ENCODE data around the gene FAM200B. TPM values are rescaled to one million over a fixed set of nuclear protein-coding genes. Genes with fewer than 3 reads are reported as not detected.

Gene FAM200B
- total RNA-seq, 4 donors from 2014 or later, result 54.1 to 97.4 (median 72.7) TPM

- 100% methylated on average over 2 of the region's 2 CpGs; no CpG with 5 or more reads in 1 of the 2 donors for WGBS, 2 donors (ENCODE audit: low coverage in 1 of 2)
- no peak overlapping the region for H3K27ac ChIP-seq
- no peak overlapping the region for H3K4me3 ChIP-seq
- H3K27me3 ChIP-seq, result no peaks in the 10 kb centered on the region
- TF ChIP-seq POLR2AphosphoS5 (IDR thresholded peaks at IDR 0.05) (no peak), POLR2A (IDR thresholded peaks at IDR 0.05) (no peak), EP300 (IDR thresholded peaks at IDR 0.05) (no peak)
- no peak for ATAC-seq
- peaks cover 3 to 10% (median 4%) of the 10 kb centered on the region in 3 donors for H3K4me1 ChIP-seq
- no peaks in the 10 kb centered on the region for H3K9me3 ChIP-seq
- H3K36me3 ChIP-seq, result no peaks in the 10 kb centered on the region
These were observed 4.1 kb upstream of the FAM200B start for GRCh38 chr4:15677507-15677988.

GRCh38 chr4:15681067-15681371 is 608 bp upstream of the FAM200B start:
- TF ChIP-seq POLR2A (IDR thresholded peaks at IDR 0.05) (no peak), POLR2AphosphoS5 (IDR thresholded peaks at IDR 0.05) (no peak), EP300 (IDR thresholded peaks at IDR 0.05) (no peak), CTCF (IDR thresholded peaks at IDR 0.05) (no peak)
- ATAC-seq, result no peak
- H3K4me3 ChIP-seq, result peak overlapping the region; percentile 79 to 99
- no peaks in the 10 kb centered on the region for H3K9me3 ChIP-seq
- peaks cover 0 to 11% of the 10 kb centered on the region in 2 donors for H3K36me3 ChIP-seq
- peaks cover 4 to 33% (median 7%) of the 10 kb centered on the region in 3 donors for H3K4me1 ChIP-seq
- 1 to 4% methylated on average over 3 to 14 of the region's 14 CpGs for WGBS, 2 donors (ENCODE audit: low coverage in 1 of 2)
- H3K27me3 ChIP-seq, result no peaks in the 10 kb centered on the region
- H3K27ac ChIP-seq, result peak overlapping the region in 3 of 4 donors; percentile 93 to 96 (median 94)

DNA sequence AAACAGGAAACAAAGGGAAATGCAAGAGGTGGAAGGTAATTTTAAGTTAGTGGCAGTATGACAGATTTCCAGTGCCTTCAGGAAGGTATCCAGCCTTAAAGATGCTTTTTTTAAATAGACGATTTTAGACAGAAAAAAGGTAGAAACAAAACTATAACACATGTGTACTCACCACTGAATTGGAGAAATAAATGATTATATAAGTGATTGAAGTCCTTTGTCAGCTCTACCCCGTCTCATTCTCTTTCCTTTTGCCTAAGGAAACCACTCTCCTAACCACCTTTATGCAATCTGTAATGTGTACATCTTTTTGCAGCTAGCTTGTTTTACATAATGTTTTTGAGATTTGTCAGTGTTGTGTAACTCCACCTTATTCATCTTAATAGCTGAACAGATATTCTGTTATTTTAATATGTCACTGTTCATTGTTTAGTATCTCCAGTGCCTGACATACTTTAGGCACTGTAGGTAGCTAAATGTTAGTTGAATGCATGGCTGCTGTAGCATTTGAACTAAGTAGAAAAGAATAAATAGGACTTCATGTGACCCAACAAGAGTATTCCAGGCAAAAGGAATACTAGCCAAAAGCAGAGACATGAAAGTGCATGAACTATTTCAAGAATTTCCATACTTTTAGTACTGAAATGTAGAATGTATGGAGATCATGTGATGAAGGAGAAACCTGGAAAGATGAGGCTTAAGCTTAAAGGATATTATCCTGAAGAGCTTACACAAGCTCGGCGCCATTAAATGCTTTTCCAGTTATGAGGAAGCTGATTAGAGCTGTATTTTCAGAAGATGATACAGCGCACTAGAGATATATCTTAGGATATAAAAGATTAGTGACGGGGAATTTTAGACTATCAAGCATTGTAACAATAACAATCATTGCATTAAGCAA is 865 bp downstream of the FAM200B start:
- no peaks in the 10 kb centered on the region for H3K9me3 ChIP-seq
- H3K36me3 ChIP-seq, result peaks cover 0 to 25% of the 10 kb centered on the region in 2 donors
- peak overlapping the region; percentile 79 to 99 for H3K4me3 ChIP-seq
- H3K27ac ChIP-seq, result peak overlapping the region; percentile 93 to 99 (median 95)
- 31 to 36% methylated on average over 6 of the region's 6 CpGs for WGBS, 2 donors (ENCODE audit: low coverage in 1 of 2)
- TF ChIP-seq POLR2AphosphoS5 (IDR thresholded peaks at IDR 0.05), result no peak
- TF ChIP-seq POLR2A (IDR thresholded peaks at IDR 0.05), result no peak
- TF ChIP-seq EP300 (IDR thresholded peaks at IDR 0.05), result no peak
- TF ChIP-seq CTCF (IDR thresholded peaks at IDR 0.05), result no peak
- H3K27me3 ChIP-seq, result no peaks in the 10 kb centered on the region
- ATAC-seq, result no peak
- H3K4me1 ChIP-seq, result peaks cover 4 to 33% (median 7%) of the 10 kb centered on the region in 3 donors

DNA sequence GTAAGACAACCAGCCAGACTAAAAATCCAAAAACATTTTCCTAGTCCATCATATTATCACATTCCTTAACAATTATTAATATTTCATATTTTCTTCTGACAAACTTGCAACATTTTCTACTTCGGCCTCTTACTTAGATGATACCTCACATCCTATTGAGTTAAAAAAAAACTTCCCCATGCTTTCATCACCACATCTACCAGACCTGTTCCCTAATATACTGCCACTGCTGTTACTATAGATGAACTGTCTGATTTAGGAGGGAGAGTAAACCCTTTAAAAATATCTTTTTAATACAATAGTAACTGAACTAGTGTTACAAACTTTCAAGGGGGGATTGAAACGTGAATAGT is 1.5 kb downstream of the FAM200B start:
- no peak for ATAC-seq
- 59 to 83% methylated on average over 2 of the region's 2 CpGs for WGBS, 2 donors (ENCODE audit: low coverage in 1 of 2)
- peaks cover 0 to 31% of the 10 kb centered on the region in 2 donors for H3K36me3 ChIP-seq
- TF ChIP-seq CTCF (IDR thresholded peaks at IDR 0.05) (no peak), POLR2A (IDR thresholded peaks at IDR 0.05) (no peak), EP300 (IDR thresholded peaks at IDR 0.05) (no peak), POLR2AphosphoS5 (IDR thresholded peaks at IDR 0.05) (no peak)
- H3K27me3 ChIP-seq, result no peaks in the 10 kb centered on the region
- peak overlapping the region in 1 of 2 donors; percentile 79 for H3K4me3 ChIP-seq
- H3K9me3 ChIP-seq, result no peaks in the 10 kb centered on the region
- H3K27ac ChIP-seq, result no peak overlapping the region
- peaks cover 4 to 33% (median 7%) of the 10 kb centered on the region in 3 donors for H3K4me1 ChIP-seq

DNA sequence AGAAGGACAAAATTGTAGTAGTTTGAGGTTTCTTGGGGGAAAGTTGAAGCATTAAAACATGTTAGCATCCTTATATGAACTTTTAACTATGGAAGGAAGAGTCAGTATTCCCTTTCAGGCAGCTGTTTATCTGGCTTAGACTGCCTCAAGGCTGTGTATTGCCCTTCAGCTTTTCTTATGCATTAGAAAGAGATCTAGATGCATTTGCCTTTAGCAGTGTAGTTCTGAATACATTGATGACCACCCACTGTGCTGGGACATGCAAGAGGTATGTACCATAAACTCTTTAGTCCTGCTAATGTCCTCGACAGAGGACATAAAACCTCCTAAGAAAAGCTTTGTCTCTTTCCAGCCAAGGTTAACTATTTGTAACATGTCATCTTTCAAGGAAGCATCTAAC is 2.9 kb downstream of the FAM200B start:
- no peak for ATAC-seq
- Histone ChIP-seq H3K27ac (no peak overlapping the region), H3K27me3 (no peaks in the 10 kb centered on the region), H3K9me3 (no peaks in the 10 kb centered on the region), H3K4me3 (no peak overlapping the region), H3K36me3 (peaks cover 0 to 42% of the 10 kb centered on the region in 2 donors), H3K4me1 (peaks cover 4 to 33% (median 7%) of the 10 kb centered on the region in 3 donors)
- WGBS, 2 donors (ENCODE audit: low coverage in 1 of 2), result 67 to 100% methylated on average over 1 of the region's 1 CpG
- TF ChIP-seq EP300 (IDR thresholded peaks at IDR 0.05) (no peak), POLR2AphosphoS5 (IDR thresholded peaks at IDR 0.05) (no peak), POLR2A (IDR thresholded peaks at IDR 0.05) (no peak), CTCF (IDR thresholded peaks at IDR 0.05) (no peak)
